IMR-90 (cell line): ENCODE results near the gene PNMA8C. TPM values are rescaled to one million over a fixed set of nuclear protein-coding genes. Genes with fewer than 3 reads are reported as not detected.

Experiments
- ATAC-seq: fragments of 200-7000 bp; cut with Tn5 transposase; 2 replicates; pipeline ENCODE4 v1.9.1; 2020; ENCODE audit warnings: low read depth, mild to moderate bottlenecking, moderate library complexity
- BruUV-seq: library from RNA; stranded (reverse); fragments of 400-500 nt; replicated peaks from 2 replicates; lab custom pipeline; 2021; lab: Mats Ljungman, UMichigan
- CTCF ChIA-PET: fragments of 300-600 bp; formaldehyde crosslinking; extraction: SDS; loops from one replicate; lab custom pipeline; 2021; ENCODE audit warnings: antibody characterized with exemption; lab: Yijun Ruan, JAX
- POLR2A ChIA-PET: fragments of 300-600 bp; sonication (Branson Sonifier 250); formaldehyde crosslinking; loops from one replicate; lab custom pipeline; 2022; ENCODE audit warnings: antibody characterized with exemption; ENCODE audit not compliant: unreplicated experiment; lab: Charles Lee
- DNase-seq: peaks from one replicate; pipeline ENCODE4 v3.0.0; 2013
- H2AFZ ChIP-seq: replicated peaks from 2 replicates; pipeline ENCODE3; 2013; ENCODE audit warnings: low read length, mild to moderate bottlenecking; ENCODE audit not compliant: poor library complexity
- H2AK5ac ChIP-seq: 2 replicates; pipeline ENCODE4 v1.6.1; 2013; ENCODE audit warnings: low read depth, low read length, inconsistent platforms
- H2AK9ac ChIP-seq: replicated peaks from 2 replicates; pipeline ENCODE3; 2013; ENCODE audit warnings: mild to moderate bottlenecking, low read depth, low read length, moderate library complexity; ENCODE audit not compliant: poor library complexity
- H2BK120ac ChIP-seq: 2 replicates; pipeline ENCODE4 v1.6.1; 2013; ENCODE audit warnings: low read depth, low read length, inconsistent platforms
- H2BK15ac ChIP-seq: 3 replicates; pipeline ENCODE4 v1.6.1; 2013; ENCODE audit warnings: low read depth, low read length, inconsistent platforms
- H2BK20ac ChIP-seq: 2 replicates; pipeline ENCODE4 v1.6.1; 2013; ENCODE audit warnings: low read depth, mild to moderate bottlenecking, inconsistent platforms, low read length, moderate library complexity
- H2BK5ac ChIP-seq: 2 replicates; pipeline ENCODE4 v1.6.1; 2013; ENCODE audit warnings: mild to moderate bottlenecking, low read depth, low read length, inconsistent platforms; ENCODE audit not compliant: poor library complexity, severe bottlenecking
- H3K14ac ChIP-seq: replicated peaks from 2 replicates; pipeline ENCODE4 v1.6.1; 2013; ENCODE audit warnings: low read depth, low read length, inconsistent platforms
- H3K18ac ChIP-seq: 2 replicates; pipeline ENCODE4 v1.6.1; 2013; ENCODE audit warnings: low read depth, low read length, control low read depth
- H3K23ac ChIP-seq: 2 replicates; pipeline ENCODE4 v1.6.1; 2013; ENCODE audit warnings: low read depth, low read length, inconsistent platforms
- H3K27ac ChIP-seq: 2 replicates; pipeline ENCODE4 v1.5.1; 2013; ENCODE audit warnings: mild to moderate bottlenecking, control low read depth, low read length; ENCODE audit not compliant: insufficient read depth
- H3K27me3 ChIP-seq: 2 replicates; pipeline ENCODE4 v1.6.1; 2013; ENCODE audit warnings: low read length; ENCODE audit not compliant: control insufficient read depth, insufficient read depth
- H3K36me3 ChIP-seq: 2 replicates; pipeline ENCODE4 v1.6.1; 2013; ENCODE audit warnings: low read length, mixed read lengths; ENCODE audit not compliant: control insufficient read depth, insufficient read depth
- H3K4ac ChIP-seq: 2 replicates; pipeline ENCODE4 v1.6.1; 2013; ENCODE audit warnings: low read depth, low read length, inconsistent platforms
- H3K4me1 ChIP-seq: 2 replicates; pipeline ENCODE4 v1.6.1; 2013; ENCODE audit warnings: low read length, mixed read lengths; ENCODE audit not compliant: control insufficient read depth, insufficient read depth
- H3K4me2 ChIP-seq: 2 replicates; pipeline ENCODE4 v1.6.1; 2013; ENCODE audit warnings: low read depth, mild to moderate bottlenecking, control low read depth, low read length, moderate library complexity
- H3K4me3 ChIP-seq: 2 replicates; pipeline ENCODE4 v1.5.1; 2013; ENCODE audit warnings: low read depth, mild to moderate bottlenecking, control low read depth, low read length, moderate library complexity; ENCODE audit not compliant: insufficient read depth
- H3K56ac ChIP-seq: 2 replicates; pipeline ENCODE4 v1.6.1; 2013; ENCODE audit warnings: low read length, inconsistent platforms; ENCODE audit not compliant: insufficient read depth; ENCODE audit errors: extremely low read depth
- H3K79me1 ChIP-seq, 2 experiments: 2 replicates each; pipeline ENCODE4 v1.6.1; 2013; ENCODE audit warnings: low read length in 2 of 2, inconsistent platforms in 1 of 2, low read depth in 1 of 2
- H3K9ac ChIP-seq: 2 replicates; pipeline ENCODE4 v1.6.1; 2013; ENCODE audit warnings: low read depth, low read length, control low read depth
- H3K9me1 ChIP-seq: 2 replicates; pipeline ENCODE4 v1.6.1; 2013; ENCODE audit warnings: low read length, inconsistent platforms; ENCODE audit not compliant: insufficient read depth
- H3K9me3 ChIP-seq: 2 replicates; pipeline ENCODE4 v1.6.1; 2013; ENCODE audit warnings: low read length; ENCODE audit not compliant: control insufficient read depth, insufficient read depth
- H4K20me1 ChIP-seq: 2 replicates; pipeline ENCODE4 v1.6.1; 2013; ENCODE audit warnings: low read length, inconsistent platforms; ENCODE audit not compliant: insufficient read depth
- H4K5ac ChIP-seq: 2 replicates; pipeline ENCODE4 v1.6.1; 2013; ENCODE audit warnings: mild to moderate bottlenecking, low read depth, low read length, control low read depth
- H4K8ac ChIP-seq, 2 experiments: 2 replicates each; pipeline ENCODE4 v1.6.1; 2013; ENCODE audit warnings: low read depth in 2 of 2, low read length in 2 of 2, control low read depth in 1 of 2, inconsistent platforms in 1 of 2
- H4K91ac ChIP-seq: 2 replicates; pipeline ENCODE4 v1.6.1; 2013; ENCODE audit warnings: low read depth, low read length, inconsistent platforms; ENCODE audit not compliant: insufficient read depth
- BHLHE40 ChIP-seq: fragments of 150-350 bp; IDR thresholded peaks from 2 replicates; pipeline ENCODE4 v1.6.1; 2016; ENCODE audit warnings: mild to moderate bottlenecking, low read depth, low read length
- CEBPB ChIP-seq: IDR thresholded peaks from 2 replicates; pipeline ENCODE4 v1.6.1; 2012; ENCODE audit warnings: low read depth, low read length, improper control_type of control experiment
- CHD1 ChIP-seq: IDR thresholded peaks from 2 replicates; pipeline ENCODE4 v1.6.1; 2012; ENCODE audit warnings: low read depth, low read length, improper control_type of control experiment
- FOS ChIP-seq: fragments of 150-350 bp; IDR thresholded peaks from 2 replicates; pipeline ENCODE4 v1.6.1; 2016; ENCODE audit warnings: low read depth, low read length
- MAFK ChIP-seq: IDR thresholded peaks from 2 replicates; pipeline ENCODE4 v1.6.1; 2012; ENCODE audit warnings: low read depth, low read length, improper control_type of control experiment
- MAZ ChIP-seq: IDR thresholded peaks from 2 replicates; pipeline ENCODE4 v1.6.1; 2012; ENCODE audit warnings: low read depth, mild to moderate bottlenecking, low read length, improper control_type of control experiment, moderate library complexity, borderline replicate concordance
- POLR2A ChIP-seq: IDR thresholded peaks from 2 replicates; pipeline ENCODE4 v1.6.1; 2012; ENCODE audit warnings: mild to moderate bottlenecking, low read depth, low read length
- SMC3 ChIP-seq: fragments of 150-350 bp; IDR thresholded peaks from 2 replicates; pipeline ENCODE4 v1.6.1; 2016; ENCODE audit warnings: low read depth, mild to moderate bottlenecking, antibody characterized with exemption, low read length, moderate library complexity
- USF2 ChIP-seq: fragments of 150-350 bp; IDR thresholded peaks from 2 replicates; pipeline ENCODE4 v1.6.1; 2017; ENCODE audit warnings: mild to moderate bottlenecking, antibody characterized with exemption, low read length, low read depth
- WGBS, 2 experiments: methylation state at CpG; one replicate each; pipeline versions ENCODE4 v1.1.5 to v1.1.7; 2013; ENCODE audit warnings: missing lambda C conversion rate in 2 of 2; ENCODE audit not compliant: insufficient read length in 1 of 2; ENCODE audit errors: extremely low coverage in 2 of 2; 5-methylcytosine and 5-hydroxymethylcytosine counted together
- dilution Hi-C: fragments of 300-500 bp; cut with HindIII; formaldehyde crosslinking; loops from one replicate; pipeline ENCODE4 v1.14.3; 2018; ENCODE audit warnings: low sequenced_read_pairs; ENCODE audit not compliant: unreplicated experiment
- in situ Hi-C: fragments of 300-500 bp; cut with MboI; formaldehyde crosslinking; loops from 3 replicates; pipeline ENCODE4 v1.14.3; 2019; ENCODE audit warnings: low sequenced_read_pairs, inconsistent platforms, mixed read lengths
- intact Hi-C: fragments of 100-400 bp; cut with micrococcal nuclease; formaldehyde crosslinking; loops from 2 replicates; pipeline ENCODE4 v1.10.0; 2022
- polyA plus RNA-seq, 3 experiments: library from polyadenylated mRNA; depleted of rRNA; stranded (reverse); fragments of >200 nt; gene quantifications; 2 replicates each; pipeline ENCODE4 v1.2.3, GENCODE V29; 2012; ENCODE audit warnings: low replicate concordance in 1 of 3
- total RNA-seq: library from RNA; depleted of rRNA; stranded (reverse); fragments of >200 nt; gene quantifications from 2 replicates; pipeline ENCODE4 v1.2.3, GENCODE V29; 2012

Gene PNMA8C
- total and polyA plus RNA-seq, 2 of the 4 experiments (the other 2 are of a cell fraction) = 0.09 to 0.18 TPM

- CTCF ChIA-PET = no interaction called here
- Histone ChIP-seq H4K5ac (no peak overlapping the region), H3K4ac (no peak overlapping the region), H3K79me1 (peaks cover 0 to 21% of the 10 kb centered on the region in 2 experiments; a peak in 2 of 4 replicates), H2AK9ac (no peak overlapping the region), H3K14ac (no peak overlapping the region), H3K18ac (no peak overlapping the region), H4K91ac (no peak overlapping the region), H4K8ac (no peak overlapping the region), H2BK120ac (no peak overlapping the region), H3K9me1 (peaks cover 16% of the 10 kb centered on the region), H3K4me3 (no peak overlapping the region), H4K20me1 (no peaks in the 10 kb centered on the region; the same call in 1 of the 2 replicates), H3K9me3 (peaks cover 6% of the 10 kb centered on the region), H3K27me3 (no peaks in the 10 kb centered on the region), H3K27ac (no peak overlapping the region), H2BK15ac (no peak overlapping the region), H3K4me1 (peaks cover 13% of the 10 kb centered on the region), H3K36me3 (peaks cover 55% of the 10 kb centered on the region), H2BK20ac (no peak overlapping the region), H3K23ac (no peak overlapping the region), H2AFZ (no peak overlapping the region), H2BK5ac (no peak overlapping the region), H2AK5ac (no peak overlapping the region), H3K9ac (no peak overlapping the region), H3K4me2 (no peak overlapping the region), H3K56ac (no peak overlapping the region)
- WGBS, 2 experiments = 98% methylated on average over 12 of the region's 25 CpGs; no CpG with 5 or more reads in 1 of the 2 experiments
- dilution Hi-C loops = no loop called here
- BruUV-seq = no TSS peak
- DNase-seq (no peak), ATAC-seq (no peak)
- intact Hi-C loops = no loop called here
- in situ Hi-C loops = loop anchor here (10.0 kb wide), 1 partner anchor 104 kb away; no protein-coding TSS in a partner anchor
- POLR2A ChIA-PET = interaction anchor here (0.5 kb wide), 1 partner anchor 48 kb away, joined by 3 read pairs; no protein-coding TSS in a partner anchor
- TF ChIP-seq MAFK (no peak), POLR2A (no peak), MAZ (no peak), USF2 (no peak), SMC3 (no peak), BHLHE40 (no peak), CEBPB (no peak), CHD1 (no peak), FOS (no peak)
Measured at GRCh38 chr19:46388311-46389095, 40.2 kb downstream of the PNMA8C start.
